Measurements from ENCODE around the gene SPPL3. TPM values are rescaled to one million over a fixed set of nuclear protein-coding genes. Genes with fewer than 3 reads are reported as not detected.
"Not testable (repeated sequence)": the region's sequence is repeated elsewhere in the genome, so short reads cannot be mapped to it uniquely, and the experiment has no call there.

The SPPL3 gene
- total RNA-seq, 4 donors from 2014 or later = 25.7 to 37.5 (median 34.7) TPM

GRCh38 chr12:120909633-120910298 lies 5.6 kb upstream of the SPPL3 start:
- H3K27ac ChIP-seq = no peak overlapping the region
- DNase-seq = no peak
- H3K4me1 ChIP-seq = peaks cover 0 to under 1% of the 10 kb centered on the region in 2 donors
- no peak overlapping the region for H3K4me3 ChIP-seq (replicated peaks in 1 of 3)
- TF ChIP-seq POLR2A (IDR thresholded peaks at IDR 0.05) = no peak
- no peaks in the 10 kb centered on the region for H3K9me3 ChIP-seq
- WGBS, 2 donors = 66 to 68% methylated on average over 5 of the region's 5 CpGs
- H3K27me3 ChIP-seq = no peaks in the 10 kb centered on the region
- H3K36me3 ChIP-seq = no peaks in the 10 kb centered on the region
- intact Hi-C loops (cut with DNase I) = loop anchor here (10.0 kb wide), 1 partner anchor 185 kb away; the partner anchor contains the start of gene ACADS

GRCh38 chr12:120905856-120906384 lies 1.8 kb upstream of the SPPL3 start:
- DNase-seq = no peak
- intact Hi-C loops (cut with DNase I) = loop anchor here (10.0 kb wide), 1 partner anchor 181 kb away; the partner anchor contains the start of gene ACADS
- Histone ChIP-seq H3K27ac (no peak overlapping the region), H3K9me3 (no peaks in the 10 kb centered on the region), H3K4me1 (peaks cover 15 to 17% of the 10 kb centered on the region in 2 donors), H3K27me3 (no peaks in the 10 kb centered on the region), H3K36me3 (no peaks in the 10 kb centered on the region), H3K4me3 (replicated peaks in 1 of 3) (no peak overlapping the region)
- WGBS, 2 donors = 86 to 90% methylated on average over 5 of the region's 5 CpGs
- TF ChIP-seq CTCF (IDR thresholded peaks at IDR 0.05) (no peak), POLR2A (IDR thresholded peaks at IDR 0.05) (no peak)

GRCh38 chr12:120903412-120904196 lies 554 bp downstream of the SPPL3 start:
- H3K27ac ChIP-seq = peak overlapping the region; percentile 77 to 92 (median 88)
- H3K9me3 ChIP-seq = no peaks in the 10 kb centered on the region
- no peaks in the 10 kb centered on the region for H3K36me3 ChIP-seq
- peak overlapping the region; percentile 60 to 94 (median 93) for H3K4me3 ChIP-seq (replicated peaks in 1 of 3)
- no peaks in the 10 kb centered on the region for H3K27me3 ChIP-seq
- intact Hi-C loops (cut with DNase I) = loop anchor here (10.0 kb wide), 1 partner anchor 179 kb away; the partner anchor contains the start of gene ACADS
- peak; percentile 76 to 81 for DNase-seq
- WGBS, 2 donors = 1% methylated on average over 15 to 44 of the region's 85 CpGs
- TF ChIP-seq CTCF (IDR thresholded peaks at IDR 0.05) (no peak), POLR2A (IDR thresholded peaks at IDR 0.05) (peak in 1 of 2 donors; percentile 63)
- peaks cover 15 to 17% of the 10 kb centered on the region in 2 donors for H3K4me1 ChIP-seq

- Histone ChIP-seq H3K9me3 (no peaks in the 10 kb centered on the region), H3K4me1 (peaks cover 15 to 17% of the 10 kb centered on the region in 2 donors), H3K27ac (peak overlapping the region in 2 of 3 donors; percentile 77 to 92), H3K36me3 (no peaks in the 10 kb centered on the region), H3K27me3 (no peaks in the 10 kb centered on the region), H3K4me3 (replicated peaks in 1 of 3) (peak overlapping the region; percentile 60 to 94 (median 93))
- 10 to 14% methylated on average over 15 of the region's 15 CpGs for WGBS, 2 donors
- no peak for TF ChIP-seq CTCF (IDR thresholded peaks at IDR 0.05)
- TF ChIP-seq POLR2A (IDR thresholded peaks at IDR 0.05) = no peak
- intact Hi-C loops (cut with DNase I) = loop anchor here (10.0 kb wide), 1 partner anchor 178 kb away; the partner anchor contains the start of gene ACADS
- no peak for DNase-seq
Measured at GRCh38 chr12:120902846-120903411, 1.2 kb downstream of the SPPL3 start.

- no peak overlapping the region for H3K4me3 ChIP-seq (replicated peaks in 1 of 3)
Measured at GRCh38 chr12:120901818-120902217, 2.3 kb downstream of the SPPL3 start.

GRCh38 chr12:120901101-120901500 lies 3.1 kb downstream of the SPPL3 start:
- WGBS, 2 donors = 81 to 94% methylated on average over 5 of the region's 5 CpGs
- H3K9me3 ChIP-seq; DNase-seq; H3K4me3 ChIP-seq (replicated peaks in 1 of 3); H3K27ac ChIP-seq; H3K27me3 ChIP-seq; H3K36me3 ChIP-seq: not testable (repeated sequence)
- intact Hi-C loops (cut with DNase I) = loop anchor here (10.0 kb wide), 1 partner anchor 176 kb away; the partner anchor contains the start of gene ACADS
- peaks cover 15 to 17% of the 10 kb centered on the region in 2 donors for H3K4me1 ChIP-seq

More at GRCh38 chr12:120901818-120902217, 2.3 kb downstream of the SPPL3 start:
- intact Hi-C loops (cut with DNase I) = loop anchor here (10.0 kb wide), 1 partner anchor 177 kb away; the partner anchor contains the start of gene ACADS
- peaks cover 15 to 17% of the 10 kb centered on the region in 2 donors for H3K4me1 ChIP-seq
- TF ChIP-seq POLR2A (IDR thresholded peaks at IDR 0.05) = no peak
- TF ChIP-seq CTCF (IDR thresholded peaks at IDR 0.05) = no peak
- no peak for DNase-seq
- WGBS, 2 donors = 79 to 83% methylated on average over 4 of the region's 4 CpGs
- no peaks in the 10 kb centered on the region for H3K27me3 ChIP-seq
- no peaks in the 10 kb centered on the region for H3K9me3 ChIP-seq
- no peak overlapping the region for H3K27ac ChIP-seq
- H3K36me3 ChIP-seq = no peaks in the 10 kb centered on the region
